Measurements from ENCODE around the gene BCL2L11.

The BCL2L11 gene

GRCh38 chr2:111178730-111179405 lies 58.2 kb downstream of the BCL2L11 start:
- Histone ChIP-seq H3K4me1 (no peaks in the 10 kb centered on the region), H3K9me3 (no peaks in the 10 kb centered on the region), H3K27ac (no peak overlapping the region), H3K27me3 (no peaks in the 10 kb centered on the region), H3K36me3 (no peaks in the 10 kb centered on the region), H3K4me3 (no peak overlapping the region)
- TF ChIP-seq CTCF (IDR thresholded peaks at IDR 0.05), result no peak
- intact Hi-C loops (cut with DNase I; ENCODE audit: low total_unique reads), result no loop called here
- peak in 1 of 2 donors; percentile 35 for DNase-seq

GRCh38 chr2:111182121-111182520 lies 61.4 kb downstream of the BCL2L11 start:
- H3K4me3 ChIP-seq, result no peak overlapping the region
- no peaks in the 10 kb centered on the region for H3K36me3 ChIP-seq
- H3K9me3 ChIP-seq, result no peaks in the 10 kb centered on the region
- intact Hi-C loops (cut with DNase I; ENCODE audit: low total_unique reads), result no loop called here
- no peak for DNase-seq
- no peak overlapping the region for H3K27ac ChIP-seq
- TF ChIP-seq CTCF (IDR thresholded peaks at IDR 0.05), result no peak
- H3K4me1 ChIP-seq, result peaks cover 0 to 19% (median 17%) of the 10 kb centered on the region in 4 donors
- H3K27me3 ChIP-seq, result no peaks in the 10 kb centered on the region

GRCh38 chr2:111182740-111183139 lies 62.0 kb downstream of the BCL2L11 start:
- peak in 1 of 2 donors; percentile 28 for DNase-seq
- Histone ChIP-seq H3K4me3 (no peak overlapping the region), H3K27ac (no peak overlapping the region), H3K9me3 (no peaks in the 10 kb centered on the region), H3K36me3 (no peaks in the 10 kb centered on the region), H3K4me1 (peaks cover 0 to 19% (median 17%) of the 10 kb centered on the region in 4 donors), H3K27me3 (no peaks in the 10 kb centered on the region)
- intact Hi-C loops (cut with DNase I; ENCODE audit: low total_unique reads), result no loop called here
- TF ChIP-seq CTCF (IDR thresholded peaks at IDR 0.05), result no peak

- no peaks in the 10 kb centered on the region for H3K27me3 ChIP-seq
- intact Hi-C loops (cut with DNase I; ENCODE audit: low total_unique reads), result no loop called here
- TF ChIP-seq CTCF (IDR thresholded peaks at IDR 0.05), result no peak
- H3K36me3 ChIP-seq, result no peaks in the 10 kb centered on the region
- peak in 1 of 2 donors; percentile 76 for DNase-seq
- peaks cover 0 to 19% (median 17%) of the 10 kb centered on the region in 4 donors for H3K4me1 ChIP-seq
- peak overlapping the region; percentile 34 to 39 for H3K27ac ChIP-seq
- H3K4me3 ChIP-seq, result peak overlapping the region in 1 of 2 donors; percentile 2
- H3K9me3 ChIP-seq, result no peaks in the 10 kb centered on the region
Observed at GRCh38 chr2:111184725-111185310, 64.1 kb downstream of the BCL2L11 start.

GRCh38 chr2:111185361-111186022 lies 64.8 kb downstream of the BCL2L11 start:
- peak overlapping the region; percentile 34 to 39 for H3K27ac ChIP-seq
- H3K4me1 ChIP-seq, result peaks cover 0 to 19% (median 17%) of the 10 kb centered on the region in 4 donors
- no peaks in the 10 kb centered on the region for H3K9me3 ChIP-seq
- intact Hi-C loops (cut with DNase I; ENCODE audit: low total_unique reads), result no loop called here
- peak in 1 of 2 donors; percentile 70 for DNase-seq
- H3K27me3 ChIP-seq, result no peaks in the 10 kb centered on the region
- H3K36me3 ChIP-seq, result no peaks in the 10 kb centered on the region
- H3K4me3 ChIP-seq, result peak overlapping the region in 1 of 2 donors; percentile 2
- TF ChIP-seq CTCF (IDR thresholded peaks at IDR 0.05), result no peak

Measured in tibial artery (tissue), 4 donors.